ENCODE measurements around the gene MREG.

MREG gene

GRCh38 chr2:215918901-215919599, 94.3 kb downstream of the MREG start:
- no peak for DNase-seq

- DNase-seq: peak; percentile 40 to 81 (median 64)
Measured at GRCh38 chr2:215917953-215918620, 95.3 kb downstream of the MREG start.

GRCh38 chr2:215915441-215915840, 97.9 kb downstream of the MREG start:
- DNase-seq: peak in 1 of 3 donors; percentile 26

- DNase-seq: peak in 2 of 3 donors; percentile 35 to 39
Measured at GRCh38 chr2:215914777-215915165, 98.6 kb downstream of the MREG start.

- no peak for DNase-seq
Measured at GRCh38 chr2:215914054-215914776, 99.1 kb downstream of the MREG start.

- DNase-seq: no peak
Measured at GRCh38 chr2:215912299-215912842, 101.0 kb downstream of the MREG start.

GRCh38 chr2:215911301-215912085, 101.9 kb downstream of the MREG start:
- DNase-seq: no peak

GRCh38 chr2:215910180-215910579, 103.2 kb downstream of the MREG start:
- no peak for DNase-seq

GRCh38 chr2:215907147-215907546, 106.2 kb downstream of the MREG start:
- DNase-seq: no peak

GRCh38 chr2:215906458-215906857, 106.9 kb downstream of the MREG start:
- DNase-seq: no peak

GRCh38 chr2:215905691-215906090, 107.7 kb downstream of the MREG start:
- no peak for DNase-seq

GRCh38 chr2:215904101-215904500, 109.2 kb downstream of the MREG start:
- DNase-seq: peak; percentile 75 to 91 (median 91)

- DNase-seq: peak; percentile 41 to 84 (median 76)
Measured at GRCh38 chr2:215903203-215903602, 110.1 kb downstream of the MREG start.

- no peak for DNase-seq
Measured at GRCh38 chr2:215901796-215902195, 111.6 kb downstream of the MREG start.

GRCh38 chr2:215900843-215901242, 112.5 kb downstream of the MREG start:
- peak; percentile 43 to 56 (median 46) for DNase-seq

- DNase-seq: peak; percentile 92 to 99 (median 98)
Measured at GRCh38 chr2:215900203-215900611, 113.1 kb downstream of the MREG start.

- peak in 1 of 3 donors; percentile 33 for DNase-seq
Measured at GRCh38 chr2:215899141-215900074, 113.9 kb downstream of the MREG start.

GRCh38 chr2:215898363-215898762, 115.0 kb downstream of the MREG start:
- DNase-seq: no peak

- DNase-seq: no peak
Measured at GRCh38 chr2:215896921-215897320, 116.4 kb downstream of the MREG start.

- DNase-seq: no peak
Measured at GRCh38 chr2:215895330-215895729, 118.0 kb downstream of the MREG start.

Measured in suppressor macrophage treated with lipopolysaccharide for 1 hour (primary cell).